ENCODE measurements around the gene OR1L1.

OR1L1 gene

GRCh38 chr9:122661416-122661815, at the start of gene OR1L1:
OR1L1 (plus strand) TSS chr9:122661716; CDS start chr9:122661716, 0 bp downstream.
- Histone ChIP-seq H3K4me3 (ENCODE audit: low read depth in 1 of 2, low read length in 1 of 2) (no peak within 1 kb of the TSS), H3K27ac (no peak within 1 kb of the TSS), H3K27me3 (no peaks in the 10 kb centered on the region), H3K36me3 (no peaks in the 10 kb centered on the region), H3K4me1 (ENCODE audit: control insufficient read depth in 1 of 2, insufficient read depth in 1 of 2, low read depth in 1 of 2, low read length in 1 of 2) (no peaks in the 10 kb centered on the region), H3K9me3 (no peaks in the 10 kb centered on the region)
- TF ChIP-seq CTCF (IDR thresholded peaks at IDR 0.05): no peak

DNA sequence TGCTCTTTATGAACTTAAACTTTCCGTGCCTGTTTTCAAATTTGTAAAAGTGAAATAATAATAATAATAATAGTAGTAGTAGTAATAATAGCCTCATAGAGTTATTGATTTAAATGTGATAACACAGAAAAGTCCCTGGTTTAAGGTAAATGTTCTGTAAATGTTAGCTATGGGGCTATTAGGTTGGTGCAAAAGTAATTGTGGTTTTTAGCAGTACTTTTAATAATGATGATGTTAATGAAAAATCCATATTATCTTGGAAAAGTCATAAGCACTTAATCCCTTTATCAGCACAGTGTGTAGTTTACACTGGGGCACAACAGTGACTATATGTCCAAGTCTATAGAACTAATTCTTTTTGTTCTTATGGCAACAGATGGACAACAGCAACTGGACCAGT, 47.2 kb upstream of the OR1L1 start, which contains the start of gene OR1Q1:
TSS of gene OR1Q1 (plus strand) at position 377 of the 400 bp plus-strand sequence. CDS start at position 377, 0 bp downstream.
- Histone ChIP-seq H3K36me3 (no peaks in the 10 kb centered on the region), H3K27me3 (no peaks in the 10 kb centered on the region), H3K27ac (no peak within 1 kb of the TSS), H3K9me3 (no peaks in the 10 kb centered on the region), H3K4me1 (ENCODE audit: control insufficient read depth in 1 of 2, insufficient read depth in 1 of 2, low read depth in 1 of 2, low read length in 1 of 2) (no peaks in the 10 kb centered on the region), H3K4me3 (ENCODE audit: low read depth in 1 of 2, low read length in 1 of 2) (no peak within 1 kb of the TSS)
- TF ChIP-seq CTCF (IDR thresholded peaks at IDR 0.05): no peak

DNA sequence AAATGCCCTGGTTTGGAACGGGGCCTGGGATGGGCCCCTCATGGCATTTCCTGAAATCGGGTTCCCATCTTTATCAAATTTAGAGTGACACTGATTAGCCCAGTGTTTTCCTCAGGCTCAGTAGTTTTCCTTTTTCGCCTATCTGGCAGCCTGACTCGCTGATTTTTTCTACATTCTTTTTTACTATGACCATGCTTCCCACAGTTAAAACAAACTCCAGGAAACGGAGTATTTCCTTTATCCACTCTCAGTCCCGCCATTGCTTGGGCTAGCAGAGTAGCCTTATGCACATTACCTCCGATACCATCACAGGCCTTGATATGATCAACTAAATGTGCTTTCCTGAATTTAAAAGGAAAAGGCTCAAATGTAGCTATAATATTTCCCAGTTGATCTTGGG, 41.5 kb upstream of the OR1L1 start:
- Histone ChIP-seq H3K9me3 (no peaks in the 10 kb centered on the region), H3K36me3 (no peaks in the 10 kb centered on the region), H3K27ac (no peak overlapping the region), H3K27me3 (no peaks in the 10 kb centered on the region), H3K4me1 (ENCODE audit: control insufficient read depth in 1 of 2, insufficient read depth in 1 of 2, low read depth in 1 of 2, low read length in 1 of 2) (no peaks in the 10 kb centered on the region), H3K4me3 (ENCODE audit: low read depth in 1 of 2, low read length in 1 of 2) (no peak overlapping the region)
- TF ChIP-seq CTCF (IDR thresholded peaks at IDR 0.05): no peak

DNA sequence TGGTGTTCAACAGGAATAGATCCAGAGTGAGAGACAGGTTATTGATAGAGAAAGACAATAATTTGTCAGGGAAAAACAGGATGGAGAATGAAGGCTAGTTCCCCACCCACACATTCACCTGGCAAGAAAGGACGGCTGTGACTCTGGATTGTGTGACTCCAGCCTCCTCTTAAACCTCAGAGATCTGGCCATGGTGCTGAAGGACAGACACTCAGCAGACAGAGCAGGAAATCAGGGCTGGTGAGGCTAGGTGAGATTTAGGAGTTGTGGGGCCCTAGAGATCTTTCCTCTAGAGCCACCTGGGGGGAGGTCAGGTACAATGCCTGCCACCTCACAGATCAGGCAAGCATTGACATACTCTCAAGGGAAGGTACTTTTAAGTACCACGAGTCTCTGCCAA, 19.3 kb upstream of the OR1L1 start:
- no peaks in the 10 kb centered on the region for H3K9me3 ChIP-seq
- no peak overlapping the region for H3K27ac ChIP-seq
- no peaks in the 10 kb centered on the region for H3K36me3 ChIP-seq
- H3K27me3 ChIP-seq: no peaks in the 10 kb centered on the region
- TF ChIP-seq CTCF (IDR thresholded peaks at IDR 0.05): no peak
- no peak overlapping the region for H3K4me3 ChIP-seq (ENCODE audit: low read depth in 1 of 2, low read length in 1 of 2)
- no peaks in the 10 kb centered on the region for H3K4me1 ChIP-seq (ENCODE audit: control insufficient read depth in 1 of 2, insufficient read depth in 1 of 2, low read depth in 1 of 2, low read length in 1 of 2)

DNA sequence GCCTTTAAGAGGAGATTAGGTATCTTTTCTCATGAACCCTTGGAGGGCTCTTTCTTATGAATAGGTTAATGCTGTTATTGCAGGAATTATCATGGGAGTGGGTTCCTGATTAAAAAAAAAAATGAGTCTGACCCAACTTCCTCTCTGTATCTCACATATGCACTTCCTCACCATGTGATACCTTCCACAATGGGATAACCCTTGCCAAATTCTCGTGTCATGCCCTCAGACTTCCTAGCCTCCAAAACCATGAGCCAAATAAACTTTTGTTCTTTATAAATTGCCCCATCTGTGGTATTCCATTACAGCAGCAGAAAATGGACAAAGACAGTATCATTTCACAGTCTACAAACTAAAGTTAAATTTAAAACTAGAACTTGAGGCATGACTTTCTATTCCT, 5.1 kb upstream of the OR1L1 start:
- Histone ChIP-seq H3K4me1 (ENCODE audit: control insufficient read depth in 1 of 2, insufficient read depth in 1 of 2, low read depth in 1 of 2, low read length in 1 of 2) (no peaks in the 10 kb centered on the region), H3K9me3 (no peaks in the 10 kb centered on the region), H3K27me3 (no peaks in the 10 kb centered on the region), H3K27ac (no peak overlapping the region), H3K36me3 (no peaks in the 10 kb centered on the region), H3K4me3 (ENCODE audit: low read depth in 1 of 2, low read length in 1 of 2) (no peak overlapping the region)
- TF ChIP-seq CTCF (IDR thresholded peaks at IDR 0.05): no peak

DNA sequence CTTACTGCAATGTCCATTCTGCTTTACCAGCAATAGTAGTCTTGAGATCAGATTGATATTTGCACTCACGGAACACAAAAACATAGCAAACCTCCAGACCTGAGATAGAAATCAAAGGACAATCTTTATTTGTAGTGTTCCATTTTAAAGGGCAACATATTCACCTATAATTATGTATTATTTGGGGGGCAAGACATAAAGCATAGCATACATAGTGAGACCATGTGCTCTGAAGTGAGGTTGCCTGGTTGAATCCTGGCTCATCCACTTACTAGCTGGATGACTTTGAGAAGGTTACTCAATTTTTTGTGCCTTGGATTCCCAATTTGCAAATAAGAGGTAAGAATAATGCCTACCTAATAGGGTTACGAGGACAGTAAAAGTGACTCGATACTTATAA, 4.0 kb upstream of the OR1L1 start, which contains the start of gene OR1B1:
TSS of gene OR1B1 (minus strand) at position 101 of the 400 bp plus-strand sequence.
- no peaks in the 10 kb centered on the region for H3K4me1 ChIP-seq (ENCODE audit: control insufficient read depth in 1 of 2, insufficient read depth in 1 of 2, low read depth in 1 of 2, low read length in 1 of 2)
- H3K9me3 ChIP-seq: no peaks in the 10 kb centered on the region
- no peaks in the 10 kb centered on the region for H3K36me3 ChIP-seq
- TF ChIP-seq CTCF (IDR thresholded peaks at IDR 0.05): no peak
- H3K27ac ChIP-seq: no peak within 1 kb of the TSS
- no peaks in the 10 kb centered on the region for H3K27me3 ChIP-seq
- no peak within 1 kb of the TSS for H3K4me3 ChIP-seq (ENCODE audit: low read depth in 1 of 2, low read length in 1 of 2)

All from neutrophil (primary cell).